Tibial nerve (tissue), 4 donors: ENCODE measurements around the gene NOC4L.

Experiments
- CTCF ChIP-seq, 5 experiments: fragments of 200-600 bp in 3 of 5; fragments of 450-650 bp in 2 of 5; sonication (generic) in 3 of 5; IDR thresholded peaks; one replicate each; pipeline ENCODE4 v1.5.1; 2016 to 2019; ENCODE audit warnings: antibody characterized with exemption in 5 of 5, mild to moderate bottlenecking in 3 of 5, moderate library complexity in 2 of 5
- EP300 ChIP-seq, 2 donors: sonication (generic); formaldehyde crosslinking; IDR thresholded peaks; one replicate each; pipeline ENCODE4 v1.6.1; 2017; ENCODE audit warnings: antibody characterized with exemption in 2 of 2, mild to moderate bottlenecking in 1 of 2
- POLR2A ChIP-seq, 2 donors: fragments of 450-650 bp; IDR thresholded peaks; one replicate each; pipeline ENCODE4 v1.6.1; 2017; ENCODE audit warnings: antibody characterized with exemption in 2 of 2, mild to moderate bottlenecking in 2 of 2, moderate library complexity in 2 of 2

DNA sequence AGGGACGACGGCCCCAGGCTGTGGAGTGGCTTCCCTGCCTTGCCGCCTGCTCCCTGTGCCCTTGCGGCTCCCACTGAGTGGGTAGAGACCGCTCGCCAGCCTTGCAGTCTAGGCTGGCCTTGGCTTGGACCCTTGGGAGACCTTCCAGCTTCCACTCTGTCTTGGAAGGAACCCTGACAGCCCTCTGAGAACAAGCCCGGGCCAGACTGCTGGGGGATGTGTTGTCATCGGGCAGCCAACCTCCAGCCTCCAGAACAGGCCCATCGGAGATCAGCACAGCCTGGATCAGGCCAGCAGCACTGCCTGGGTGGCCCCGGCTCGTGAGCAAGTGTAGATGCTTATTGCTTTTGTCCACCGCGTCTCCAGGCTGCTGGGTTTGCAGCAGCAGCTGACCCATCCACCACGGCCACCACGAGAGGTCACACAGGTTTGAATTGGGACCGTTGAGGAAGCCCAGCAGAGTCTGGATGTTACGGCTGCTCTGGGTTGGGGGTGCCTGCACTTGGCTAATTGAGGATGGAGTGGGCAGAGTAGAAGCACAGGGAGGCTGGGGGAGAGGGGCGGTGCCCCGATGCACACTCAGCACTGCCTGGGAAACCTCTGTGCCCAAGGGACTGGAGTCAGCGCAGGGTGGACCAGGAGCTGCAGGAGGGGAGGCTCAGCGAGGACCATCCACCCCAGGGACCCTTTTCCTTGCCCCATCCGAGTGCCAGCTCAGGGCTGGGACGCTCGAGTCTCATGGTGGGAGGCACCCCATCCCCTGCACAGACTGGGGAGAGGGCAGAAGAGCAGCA lies 55.5 kb downstream of the NOC4L start:
- TF ChIP-seq CTCF (IDR thresholded peaks at IDR 0.05) = no peak
- no peak for TF ChIP-seq EP300 (IDR thresholded peaks at IDR 0.05)
- TF ChIP-seq POLR2A (IDR thresholded peaks at IDR 0.05) = no peak
